T-helper 2 cell treated with Interferon-gamma antibody and Interleukin-4, amounts not matched to agents 100 ng/mL and 5 ng/mL, for 36 hours (primary cell): ENCODE results near the gene CLASP2. TPM values are rescaled to one million over a fixed set of nuclear protein-coding genes. Genes with fewer than 3 reads are reported as not detected.
"Not testable (repeated sequence)": the region's sequence is repeated elsewhere in the genome, so short reads cannot be mapped to it uniquely, and the experiment has no call there.

ENCODE experiments used
- intact Hi-C: fragments of 100-400 bp; cut with micrococcal nuclease; formaldehyde crosslinking; loops from one replicate; pipeline ENCODE4 v1.15.1; 2023
- total RNA-seq: library from RNA; stranded (reverse); gene quantifications from 2 replicates; pipeline ENCODE4 v1.2.3, GENCODE V29; 2022

The CLASP2 gene
- total RNA-seq, 1 donor from 2014 or later: 53.6 TPM

- intact Hi-C loops: no loop called here
These were observed 259.6 kb downstream of the CLASP2 start for GRCh38 chr3:33458446-33458845.

GRCh38 chr3:33456756-33457155 is 261.3 kb downstream of the CLASP2 start:
- intact Hi-C loops: no loop called here

GRCh38 chr3:33453331-33453761 is 264.7 kb downstream of the CLASP2 start:
- intact Hi-C loops: no loop called here

- intact Hi-C loops: not testable (repeated sequence)
These were observed 266.1 kb downstream of the CLASP2 start for GRCh38 chr3:33451994-33452393.

- intact Hi-C loops: no loop called here
These were observed 270.1 kb downstream of the CLASP2 start for GRCh38 chr3:33447958-33448357.

GRCh38 chr3:33447256-33447625 is 270.8 kb downstream of the CLASP2 start:
- intact Hi-C loops: not testable (repeated sequence)

Other genes starting within 250 kb of the CLASP2 start
- 170 and 178 TPM in 2 replicates for gene PDCD6IP, start 80.4 kb upstream of the CLASP2 start, total RNA-seq